ENCODE data around the gene CFAP97D2.

DNA sequence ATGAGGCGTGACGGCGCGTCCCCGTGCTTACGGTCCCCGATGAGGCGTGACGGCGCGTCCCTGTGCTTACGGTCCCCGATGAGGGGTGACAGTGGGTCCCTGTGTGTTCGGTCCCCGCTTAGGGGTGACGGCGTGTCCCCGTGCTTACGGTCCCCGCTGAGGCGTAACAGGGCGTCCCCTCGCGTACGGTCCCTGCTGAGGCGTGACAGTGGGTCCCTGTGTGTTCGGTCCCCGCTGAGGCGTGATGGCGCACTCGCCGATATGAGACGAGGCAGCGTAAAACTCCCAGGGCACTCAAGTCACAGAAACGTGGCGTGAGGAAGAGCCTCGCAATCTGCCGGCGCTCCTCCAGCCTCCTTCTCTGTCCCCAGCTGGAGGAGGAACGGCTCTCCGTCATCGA is 20.9 kb downstream of the CFAP97D2 start:
- TF ChIP-seq EZH2 (IDR thresholded peaks at IDR 0.05; ENCODE audit: borderline replicate concordance, low read depth, low read length, severe bottlenecking) (no peak), CTCF (IDR thresholded peaks at IDR 0.05; ENCODE audit: extremely low read depth in 1 of 2, insufficient read depth in 1 of 2, low read depth in 1 of 2, low read length in 2 of 2) (no peak), POLR2A (IDR thresholded peaks at IDR 0.05; ENCODE audit: low read depth, low read length) (no peak), MAX (IDR thresholded peaks at IDR 0.05; ENCODE audit: insufficient read depth, insufficient read length) (no peak), POLR2AphosphoS5 (IDR thresholded peaks at IDR 0.05; ENCODE audit: insufficient read depth, low read depth, low read length) (no peak), JUN (IDR thresholded peaks at IDR 0.05; ENCODE audit: borderline replicate concordance, insufficient read depth, insufficient read length, low read depth) (no peak)

All from endothelial cell of umbilical vein (primary cell).